Skin epidermis (tissue), 12 donors: ENCODE data around the gene INVS.

Experiments used
- H3K27ac ChIP-seq, 21 experiments: fragments of 200-600 bp; sonication (generic) in 11 of 21; one replicate each; pipeline ENCODE4 v1.5.0; 2020; ENCODE audit warnings: mild to moderate bottlenecking in 3 of 21, inconsistent platforms in 2 of 21, moderate library complexity in 2 of 21
- H3K4me3 ChIP-seq, 7 experiments: fragments of 200-600 bp; sonication (generic) in 2 of 7; one replicate each; pipeline ENCODE4 v1.5.0; 2020; ENCODE audit warnings: inconsistent platforms in 2 of 7, mild to moderate bottlenecking in 2 of 7, moderate library complexity in 1 of 7

Gene INVS

GRCh38 chr9:100186356-100186755 lies 87.3 kb downstream of the INVS start:
- Histone ChIP-seq H3K4me3 (no peak overlapping the region), H3K27ac (no peak overlapping the region)

- H3K4me3 ChIP-seq = no peak overlapping the region
Measured at GRCh38 chr9:100190339-100190738, 91.3 kb downstream of the INVS start.

GRCh38 chr9:100191264-100191663 lies 92.2 kb downstream of the INVS start:
- H3K27ac ChIP-seq = no peak overlapping the region
- H3K4me3 ChIP-seq = no peak overlapping the region

More at GRCh38 chr9:100190339-100190738, 91.3 kb downstream of the INVS start:
- no peak overlapping the region for H3K27ac ChIP-seq

GRCh38 chr9:100193078-100193477 lies 94.0 kb downstream of the INVS start:
- no peak overlapping the region for H3K27ac ChIP-seq

GRCh38 chr9:100196215-100196614 lies 97.2 kb downstream of the INVS start:
- H3K27ac ChIP-seq = no peak overlapping the region
- no peak overlapping the region for H3K4me3 ChIP-seq

More at GRCh38 chr9:100193078-100193477, 94.0 kb downstream of the INVS start:
- no peak overlapping the region for H3K4me3 ChIP-seq

GRCh38 chr9:100196828-100197227 lies 97.8 kb downstream of the INVS start:
- Histone ChIP-seq H3K4me3 (no peak overlapping the region), H3K27ac (no peak overlapping the region)

- H3K4me3 ChIP-seq = no peak overlapping the region
Measured at GRCh38 chr9:100197553-100197952, 98.5 kb downstream of the INVS start.

GRCh38 chr9:100202806-100203205 lies 103.8 kb downstream of the INVS start:
- no peak overlapping the region for H3K4me3 ChIP-seq
- H3K27ac ChIP-seq = no peak overlapping the region

More at GRCh38 chr9:100197553-100197952, 98.5 kb downstream of the INVS start:
- no peak overlapping the region for H3K27ac ChIP-seq

- Histone ChIP-seq H3K27ac (no peak overlapping the region), H3K4me3 (no peak overlapping the region)
Measured at GRCh38 chr9:100204796-100205195, 105.8 kb downstream of the INVS start.

GRCh38 chr9:100206899-100207298 lies 107.9 kb downstream of the INVS start:
- H3K4me3 ChIP-seq = no peak overlapping the region
- no peak overlapping the region for H3K27ac ChIP-seq

- Histone ChIP-seq H3K4me3 (no peak overlapping the region), H3K27ac (no peak overlapping the region)
Measured at GRCh38 chr9:100208673-100209072, 109.6 kb downstream of the INVS start.

GRCh38 chr9:100211476-100211875 lies 112.4 kb downstream of the INVS start:
- no peak overlapping the region for H3K4me3 ChIP-seq
- no peak overlapping the region for H3K27ac ChIP-seq

GRCh38 chr9:100213730-100214477 lies 114.9 kb downstream of the INVS start:
- Histone ChIP-seq H3K27ac (no peak overlapping the region), H3K4me3 (no peak overlapping the region)

- Histone ChIP-seq H3K4me3 (no peak overlapping the region), H3K27ac (no peak overlapping the region)
Measured at GRCh38 chr9:100216178-100216787, 117.2 kb downstream of the INVS start.

- no peak overlapping the region for H3K27ac ChIP-seq
- no peak overlapping the region for H3K4me3 ChIP-seq
Measured at GRCh38 chr9:100217536-100217935, 118.5 kb downstream of the INVS start.

- Histone ChIP-seq H3K27ac (no peak overlapping the region), H3K4me3 (no peak overlapping the region)
Measured at GRCh38 chr9:100219347-100219746, 120.3 kb downstream of the INVS start.

- Histone ChIP-seq H3K4me3 (no peak overlapping the region), H3K27ac (no peak overlapping the region)
Measured at GRCh38 chr9:100220936-100221335, 121.9 kb downstream of the INVS start.

GRCh38 chr9:100221538-100221937 lies 122.5 kb downstream of the INVS start:
- Histone ChIP-seq H3K27ac (no peak overlapping the region), H3K4me3 (no peak overlapping the region)

- H3K27ac ChIP-seq = no peak overlapping the region
- H3K4me3 ChIP-seq = no peak overlapping the region
Measured at GRCh38 chr9:100222674-100223073, 123.6 kb downstream of the INVS start.

- Histone ChIP-seq H3K27ac (no peak overlapping the region), H3K4me3 (no peak overlapping the region)
Measured at GRCh38 chr9:100227636-100228035, 128.6 kb downstream of the INVS start.

GRCh38 chr9:100228352-100228869 lies 129.4 kb downstream of the INVS start:
- H3K27ac ChIP-seq = no peak overlapping the region

More at GRCh38 chr9:100228352-100228869, 129.4 kb downstream of the INVS start:
- H3K4me3 ChIP-seq = no peak overlapping the region
